H1 (cell line): ENCODE data around the gene ILK. TPM values are rescaled to one million over a fixed set of nuclear protein-coding genes. Genes with fewer than 3 reads are reported as not detected.

Experiments
- CBX8 ChIP-seq: fragments of 300-800, 300-1000 bp; sonication (generic); IDR thresholded peaks from 2 replicates; pipeline ENCODE4 v1.7.1; 2016; ENCODE audit warnings: low read depth, low read length, borderline replicate concordance
- CHD2 ChIP-seq: IDR thresholded peaks from 2 replicates; pipeline ENCODE4 v1.6.1; 2012; ENCODE audit warnings: low read length, improper control_type of control experiment
- HDAC2 ChIP-seq, 2 experiments: fragments of 300-600 bp in 1 of 2; sonication (generic) in 1 of 2; IDR thresholded peaks; 2 replicates each; pipeline ENCODE4 v1.6.1; 2011 to 2012; ENCODE audit warnings: low read depth in 2 of 2, low read length in 2 of 2, mild to moderate bottlenecking in 2 of 2, moderate library complexity in 2 of 2, borderline replicate concordance in 1 of 2, inconsistent platforms in 1 of 2
- JUN ChIP-seq: IDR thresholded peaks from 2 replicates; pipeline ENCODE4 v1.6.1; 2011; ENCODE audit warnings: low read depth, mild to moderate bottlenecking, improper control_type of control experiment, low read length
- POLR2AphosphoS5 ChIP-seq: IDR thresholded peaks from 2 replicates; pipeline ENCODE4 v1.6.1; 2011; ENCODE audit warnings: low read depth, low read length
- RAD21 ChIP-seq, 2 experiments: IDR thresholded peaks in 1 of 2; conservative IDR thresholded peaks in 1 of 2; 2 replicates each; pipeline ENCODE4 v1.6.1; 2011; ENCODE audit warnings: low read depth in 2 of 2, low read length in 2 of 2, improper control_type of control experiment in 1 of 2, inconsistent platforms in 1 of 2, mild to moderate bottlenecking in 1 of 2, moderate library complexity in 1 of 2
- RFX5 ChIP-seq: IDR thresholded peaks from 2 replicates; pipeline ENCODE4 v1.6.1; 2011; ENCODE audit warnings: low read depth, low read length, improper control_type of control experiment, borderline replicate concordance
- SIRT6 ChIP-seq: IDR thresholded peaks from one replicate; pipeline ENCODE4 v1.7.1; 2012; ENCODE audit warnings: low read length, inconsistent platforms
- SP1 ChIP-seq: IDR thresholded peaks from 2 replicates; pipeline ENCODE4 v1.6.1; 2011; ENCODE audit warnings: low read depth, low read length
- ZNF274 ChIP-seq: IDR thresholded peaks from 2 replicates; pipeline ENCODE4 v1.7.0; 2012; ENCODE audit warnings: low read length, borderline replicate concordance; ENCODE audit errors: extremely low read depth
- polyA plus RNA-seq, 7 experiments: library from polyadenylated mRNA; depleted of rRNA in 3 of 7; stranded (reverse) in 5 of 7; unstranded in 2 of 7; fragments of >200 nt in 5 of 7; fragments of 200-250 nt in 2 of 7; gene quantifications; 1 replicate in 5 of 7; 2 replicates in 1 of 7; 4 replicates in 1 of 7; pipeline versions ENCODE4 v1.2.1 to v1.2.3, GENCODE V29; 2011 to 2013; ENCODE audit warnings: missing spikeins in 2 of 7, mixed read lengths in 2 of 7
- total RNA-seq: library from RNA; stranded (reverse); fragmentation: NEBNext Ultra II Directional; extraction: Animal tissue kit (Norgen Biotek cat#: 25700); gene quantifications from 2 replicates; pipeline ENCODE4 v1.2.1, GENCODE V29; 2021
- TF ChIP-seq, protein P1 (sequence below): fragments of 300-600 bp; sonication (generic); IDR thresholded peaks from 2 replicates; pipeline ENCODE4 v1.7.1; 2012; ENCODE audit warnings: low read length, moderate library complexity, mild to moderate bottlenecking, inconsistent platforms; ENCODE audit not compliant: insufficient replicate concordance

ILK gene
- total and polyA plus RNA-seq, 2 of the 8 experiments (the other 6 are each of a cell fraction or from before 2014, with no cell fraction given): 91.4 to 132 TPM

GRCh38 chr11:6647836-6648235 lies 44.3 kb downstream of the ILK start (continued):
- TF ChIP-seq, protein P1, sequence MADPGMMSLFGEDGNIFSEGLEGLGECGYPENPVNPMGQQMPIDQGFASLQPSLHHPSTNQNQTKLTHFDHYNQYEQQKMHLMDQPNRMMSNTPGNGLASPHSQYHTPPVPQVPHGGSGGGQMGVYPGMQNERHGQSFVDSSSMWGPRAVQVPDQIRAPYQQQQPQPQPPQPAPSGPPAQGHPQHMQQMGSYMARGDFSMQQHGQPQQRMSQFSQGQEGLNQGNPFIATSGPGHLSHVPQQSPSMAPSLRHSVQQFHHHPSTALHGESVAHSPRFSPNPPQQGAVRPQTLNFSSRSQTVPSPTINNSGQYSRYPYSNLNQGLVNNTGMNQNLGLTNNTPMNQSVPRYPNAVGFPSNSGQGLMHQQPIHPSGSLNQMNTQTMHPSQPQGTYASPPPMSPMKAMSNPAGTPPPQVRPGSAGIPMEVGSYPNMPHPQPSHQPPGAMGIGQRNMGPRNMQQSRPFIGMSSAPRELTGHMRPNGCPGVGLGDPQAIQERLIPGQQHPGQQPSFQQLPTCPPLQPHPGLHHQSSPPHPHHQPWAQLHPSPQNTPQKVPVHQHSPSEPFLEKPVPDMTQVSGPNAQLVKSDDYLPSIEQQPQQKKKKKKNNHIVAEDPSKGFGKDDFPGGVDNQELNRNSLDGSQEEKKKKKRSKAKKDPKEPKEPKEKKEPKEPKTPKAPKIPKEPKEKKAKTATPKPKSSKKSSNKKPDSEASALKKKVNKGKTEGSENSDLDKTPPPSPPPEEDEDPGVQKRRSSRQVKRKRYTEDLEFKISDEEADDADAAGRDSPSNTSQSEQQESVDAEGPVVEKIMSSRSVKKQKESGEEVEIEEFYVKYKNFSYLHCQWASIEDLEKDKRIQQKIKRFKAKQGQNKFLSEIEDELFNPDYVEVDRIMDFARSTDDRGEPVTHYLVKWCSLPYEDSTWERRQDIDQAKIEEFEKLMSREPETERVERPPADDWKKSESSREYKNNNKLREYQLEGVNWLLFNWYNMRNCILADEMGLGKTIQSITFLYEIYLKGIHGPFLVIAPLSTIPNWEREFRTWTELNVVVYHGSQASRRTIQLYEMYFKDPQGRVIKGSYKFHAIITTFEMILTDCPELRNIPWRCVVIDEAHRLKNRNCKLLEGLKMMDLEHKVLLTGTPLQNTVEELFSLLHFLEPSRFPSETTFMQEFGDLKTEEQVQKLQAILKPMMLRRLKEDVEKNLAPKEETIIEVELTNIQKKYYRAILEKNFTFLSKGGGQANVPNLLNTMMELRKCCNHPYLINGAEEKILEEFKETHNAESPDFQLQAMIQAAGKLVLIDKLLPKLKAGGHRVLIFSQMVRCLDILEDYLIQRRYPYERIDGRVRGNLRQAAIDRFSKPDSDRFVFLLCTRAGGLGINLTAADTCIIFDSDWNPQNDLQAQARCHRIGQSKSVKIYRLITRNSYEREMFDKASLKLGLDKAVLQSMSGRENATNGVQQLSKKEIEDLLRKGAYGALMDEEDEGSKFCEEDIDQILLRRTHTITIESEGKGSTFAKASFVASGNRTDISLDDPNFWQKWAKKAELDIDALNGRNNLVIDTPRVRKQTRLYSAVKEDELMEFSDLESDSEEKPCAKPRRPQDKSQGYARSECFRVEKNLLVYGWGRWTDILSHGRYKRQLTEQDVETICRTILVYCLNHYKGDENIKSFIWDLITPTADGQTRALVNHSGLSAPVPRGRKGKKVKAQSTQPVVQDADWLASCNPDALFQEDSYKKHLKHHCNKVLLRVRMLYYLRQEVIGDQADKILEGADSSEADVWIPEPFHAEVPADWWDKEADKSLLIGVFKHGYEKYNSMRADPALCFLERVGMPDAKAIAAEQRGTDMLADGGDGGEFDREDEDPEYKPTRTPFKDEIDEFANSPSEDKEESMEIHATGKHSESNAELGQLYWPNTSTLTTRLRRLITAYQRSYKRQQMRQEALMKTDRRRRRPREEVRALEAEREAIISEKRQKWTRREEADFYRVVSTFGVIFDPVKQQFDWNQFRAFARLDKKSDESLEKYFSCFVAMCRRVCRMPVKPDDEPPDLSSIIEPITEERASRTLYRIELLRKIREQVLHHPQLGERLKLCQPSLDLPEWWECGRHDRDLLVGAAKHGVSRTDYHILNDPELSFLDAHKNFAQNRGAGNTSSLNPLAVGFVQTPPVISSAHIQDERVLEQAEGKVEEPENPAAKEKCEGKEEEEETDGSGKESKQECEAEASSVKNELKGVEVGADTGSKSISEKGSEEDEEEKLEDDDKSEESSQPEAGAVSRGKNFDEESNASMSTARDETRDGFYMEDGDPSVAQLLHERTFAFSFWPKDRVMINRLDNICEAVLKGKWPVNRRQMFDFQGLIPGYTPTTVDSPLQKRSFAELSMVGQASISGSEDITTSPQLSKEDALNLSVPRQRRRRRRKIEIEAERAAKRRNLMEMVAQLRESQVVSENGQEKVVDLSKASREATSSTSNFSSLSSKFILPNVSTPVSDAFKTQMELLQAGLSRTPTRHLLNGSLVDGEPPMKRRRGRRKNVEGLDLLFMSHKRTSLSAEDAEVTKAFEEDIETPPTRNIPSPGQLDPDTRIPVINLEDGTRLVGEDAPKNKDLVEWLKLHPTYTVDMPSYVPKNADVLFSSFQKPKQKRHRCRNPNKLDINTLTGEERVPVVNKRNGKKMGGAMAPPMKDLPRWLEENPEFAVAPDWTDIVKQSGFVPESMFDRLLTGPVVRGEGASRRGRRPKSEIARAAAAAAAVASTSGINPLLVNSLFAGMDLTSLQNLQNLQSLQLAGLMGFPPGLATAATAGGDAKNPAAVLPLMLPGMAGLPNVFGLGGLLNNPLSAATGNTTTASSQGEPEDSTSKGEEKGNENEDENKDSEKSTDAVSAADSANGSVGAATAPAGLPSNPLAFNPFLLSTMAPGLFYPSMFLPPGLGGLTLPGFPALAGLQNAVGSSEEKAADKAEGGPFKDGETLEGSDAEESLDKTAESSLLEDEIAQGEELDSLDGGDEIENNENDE: no peak
- TF ChIP-seq POLR2AphosphoS5: no peak
- TF ChIP-seq RAD21 (IDR thresholded peaks at IDR 0.05 in 1 of 2, conservative IDR thresholded peaks at IDR 0.05 in 1 of 2; ENCODE audit: low read depth in 2 of 2, low read length in 2 of 2): no peak
- no peak for TF ChIP-seq CHD2
- TF ChIP-seq JUN: no peak
- no peak for TF ChIP-seq HDAC2 (IDR thresholded peaks at IDR 0.05; ENCODE audit: borderline replicate concordance in 1 of 2, low read depth in 2 of 2, low read length in 2 of 2)
- no peak for TF ChIP-seq ZNF274
- TF ChIP-seq SIRT6: no peak
- no peak for TF ChIP-seq CBX8
- TF ChIP-seq RFX5: no peak
- no peak for TF ChIP-seq SP1
